Left cardiac atrium (tissue), 4 donors: ENCODE measurements around the gene RIPOR3. TPM values are rescaled to one million over a fixed set of nuclear protein-coding genes. Genes with fewer than 3 reads are reported as not detected.
"Not testable (repeated sequence)": the region's sequence is repeated elsewhere in the genome, so short reads cannot be mapped to it uniquely, and the experiment has no call there.

ENCODE experiments used
- ATAC-seq, 2 donors: fragments of 200-7000 bp; cut with Tn5 transposase; one replicate each; pipeline ENCODE4 v1.9.1; 2020; ENCODE audit warnings: mild to moderate bottlenecking in 2 of 2, moderate library complexity in 2 of 2
- DNase-seq: peaks from one replicate; pipeline ENCODE4 v3.0.0-alpha.2; 2020
- intact Hi-C, 2 donors: fragments of 100-400 bp; cut with DNase I; formaldehyde crosslinking; loops; one replicate each; pipeline versions ENCODE4 v1.14.1 to v1.15.1; 2022 to 2023
- total RNA-seq, 2 donors: library from RNA; stranded (reverse); fragmentation: NEBNext Ultra II Directional; extraction: Animal tissue kit (Norgen Biotek cat#: 25700); gene quantifications; one replicate each; pipeline ENCODE4 v1.2.1, GENCODE V29; 2021
- donor health status: DM: no; HTN: yes; CAD: no.
- donor health status: DM: no; HTN: yes; CAD: no; lungs with severe emphysema.
- donor health status: DM: yes; HTN: yes; CAD: no.
- donor health status: Dilated cardiomyopathy.

RIPOR3 gene
- total RNA-seq, 2 donors from 2014 or later = 3.3 to 6.7 TPM

DNA sequence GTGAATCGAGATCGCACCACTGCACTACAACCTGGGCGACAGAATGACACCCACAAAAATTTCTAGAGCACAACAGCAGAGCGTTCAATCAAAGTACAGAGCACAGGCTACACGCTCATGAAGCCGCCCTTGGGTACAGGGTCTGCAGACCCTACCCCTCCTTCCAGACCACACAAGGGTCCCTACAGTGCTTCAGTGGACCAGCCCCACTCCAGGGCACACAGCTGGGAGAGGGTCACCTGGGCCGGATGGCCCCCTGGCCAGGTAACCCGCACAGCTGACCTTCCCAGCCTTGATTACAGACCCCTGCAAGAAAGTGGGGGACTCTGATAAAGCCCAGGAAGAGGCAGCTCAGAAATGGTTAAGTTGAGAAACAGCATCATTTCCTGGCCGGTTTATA is 63.6 kb downstream of the RIPOR3 start:
- DNase-seq (no peak), ATAC-seq (no peak)
- intact Hi-C loops = loop anchor here in 1 of 2 donors (5.0 kb wide), 1 partner anchor 120 kb away; no protein-coding TSS in a partner anchor

GRCh38 chr20:50625986-50626677 is 65.2 kb downstream of the RIPOR3 start:
- ATAC-seq = peak; percentile 57 to 77
- intact Hi-C loops = loop anchor here in 1 of 2 donors (5.0 kb wide), 1 partner anchor 121 kb away; no protein-coding TSS in a partner anchor
- no peak for DNase-seq

DNA sequence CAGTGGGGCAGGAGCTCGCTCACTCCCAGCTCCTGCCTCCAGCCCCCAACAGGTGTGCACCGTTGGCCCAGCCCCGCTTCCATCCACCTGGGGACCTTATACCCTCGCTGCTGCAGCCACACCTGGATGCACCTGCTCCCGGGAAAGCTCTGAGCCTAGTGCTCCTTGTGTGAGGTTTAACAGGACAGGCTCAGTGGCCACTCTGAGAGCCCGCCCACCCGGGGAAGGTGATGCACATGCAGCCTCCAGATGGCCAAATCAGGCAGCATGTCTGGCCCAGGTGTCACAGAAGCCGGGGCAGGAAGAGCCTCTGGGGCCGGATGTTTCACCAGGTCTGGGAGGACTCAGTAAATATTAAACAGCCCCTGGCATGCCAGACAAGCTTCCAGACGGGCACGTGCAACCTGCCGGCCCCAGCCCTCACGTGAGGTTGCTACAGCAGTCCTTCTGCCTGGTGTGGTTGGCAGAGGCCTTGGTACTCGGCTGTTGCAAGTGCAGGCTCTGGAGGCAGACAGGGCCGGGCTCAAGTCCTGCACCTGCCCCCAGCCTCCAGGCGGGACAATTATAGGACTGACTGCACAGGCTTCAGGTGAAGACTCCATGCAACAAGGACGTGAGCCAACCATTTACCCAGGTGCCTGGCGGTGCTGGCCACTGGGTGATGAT is 66.9 kb downstream of the RIPOR3 start:
- intact Hi-C loops = loop anchor here in 1 of 2 donors (5.0 kb wide), 1 partner anchor 123 kb away; no protein-coding TSS in a partner anchor
- ATAC-seq (no peak), DNase-seq (no peak)

DNA sequence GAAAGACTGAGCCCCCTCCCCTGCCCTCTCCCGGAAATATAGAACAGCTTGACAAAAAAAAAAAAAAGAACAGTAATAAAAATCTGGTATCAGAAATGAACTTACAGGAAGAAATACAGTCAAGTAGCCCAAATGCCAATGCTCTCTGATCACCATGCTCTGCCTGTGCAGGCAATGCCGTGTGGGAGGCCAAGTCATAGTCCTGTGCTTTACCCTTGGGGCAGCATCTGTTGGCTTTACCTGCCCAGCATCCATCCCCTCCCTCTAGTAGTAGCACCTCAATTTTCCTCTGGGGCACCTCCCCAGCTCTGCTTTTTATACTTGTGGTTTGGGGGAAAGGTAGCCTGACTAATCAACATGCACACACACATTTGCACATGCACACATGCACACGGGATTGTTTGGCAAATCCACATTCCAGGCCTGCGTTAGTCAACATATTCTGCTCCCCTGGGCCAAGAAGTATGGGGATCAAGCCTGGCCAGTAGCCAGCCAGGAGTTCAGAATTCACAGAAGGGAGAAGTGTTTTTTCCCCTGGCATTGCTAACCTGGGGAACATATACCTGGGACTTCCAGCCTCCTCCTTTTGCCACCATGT is 70.2 kb downstream of the RIPOR3 start:
- ATAC-seq = no peak
- no peak for DNase-seq
- intact Hi-C loops = no loop called here

GRCh38 chr20:50620459-50620858 is 70.9 kb downstream of the RIPOR3 start:
- DNase-seq, ATAC-seq, intact Hi-C loops: not testable (repeated sequence)

GRCh38 chr20:50618537-50618936 is 72.8 kb downstream of the RIPOR3 start:
- ATAC-seq (no peak), DNase-seq (no peak)
- intact Hi-C loops = no loop called here

DNA sequence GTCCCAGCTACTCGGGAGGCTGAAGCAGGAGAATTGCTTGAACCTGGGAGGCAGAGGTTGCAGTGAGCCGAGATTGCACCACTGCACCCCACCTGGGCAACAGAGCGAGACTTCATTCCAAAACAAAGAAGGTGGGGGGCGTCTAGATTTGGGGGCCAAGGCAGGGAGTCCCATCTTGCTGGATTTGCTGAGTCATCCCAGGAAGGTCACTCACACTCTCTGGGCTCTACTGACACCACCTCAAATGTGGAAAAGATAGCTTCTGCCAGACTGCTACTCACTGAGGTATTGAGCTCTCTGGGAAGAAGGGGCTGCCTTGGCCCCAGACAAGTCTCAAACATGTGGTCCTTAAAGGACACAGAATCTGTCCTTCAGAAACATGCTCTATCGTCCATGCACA is 74.3 kb downstream of the RIPOR3 start:
- ATAC-seq (no peak), DNase-seq (no peak)
- intact Hi-C loops = no loop called here

DNA sequence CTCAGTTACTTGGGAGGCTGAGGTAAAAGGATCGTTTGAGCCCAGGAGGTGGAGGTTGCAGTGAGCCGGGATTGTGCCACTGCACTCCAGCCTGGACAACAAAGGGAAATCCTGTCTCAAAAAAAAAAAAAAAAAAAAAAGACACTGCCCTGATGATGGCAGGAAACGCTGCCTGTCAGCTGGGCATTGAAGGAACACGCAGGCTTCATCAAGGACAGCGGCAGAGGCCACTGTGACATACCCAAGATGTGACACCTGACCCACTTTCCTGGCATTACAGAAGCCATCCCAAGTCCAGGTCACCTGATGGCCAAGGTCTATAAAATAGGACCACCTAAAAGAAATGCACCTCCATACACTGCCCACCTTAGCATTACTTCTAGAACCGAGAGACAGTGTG is 75.9 kb downstream of the RIPOR3 start:
- ATAC-seq = no peak
- no peak for DNase-seq
- intact Hi-C loops = no loop called here

GRCh38 chr20:50613438-50614169 is 77.7 kb downstream of the RIPOR3 start:
- no peak for ATAC-seq
- intact Hi-C loops = no loop called here
- no peak for DNase-seq

DNA sequence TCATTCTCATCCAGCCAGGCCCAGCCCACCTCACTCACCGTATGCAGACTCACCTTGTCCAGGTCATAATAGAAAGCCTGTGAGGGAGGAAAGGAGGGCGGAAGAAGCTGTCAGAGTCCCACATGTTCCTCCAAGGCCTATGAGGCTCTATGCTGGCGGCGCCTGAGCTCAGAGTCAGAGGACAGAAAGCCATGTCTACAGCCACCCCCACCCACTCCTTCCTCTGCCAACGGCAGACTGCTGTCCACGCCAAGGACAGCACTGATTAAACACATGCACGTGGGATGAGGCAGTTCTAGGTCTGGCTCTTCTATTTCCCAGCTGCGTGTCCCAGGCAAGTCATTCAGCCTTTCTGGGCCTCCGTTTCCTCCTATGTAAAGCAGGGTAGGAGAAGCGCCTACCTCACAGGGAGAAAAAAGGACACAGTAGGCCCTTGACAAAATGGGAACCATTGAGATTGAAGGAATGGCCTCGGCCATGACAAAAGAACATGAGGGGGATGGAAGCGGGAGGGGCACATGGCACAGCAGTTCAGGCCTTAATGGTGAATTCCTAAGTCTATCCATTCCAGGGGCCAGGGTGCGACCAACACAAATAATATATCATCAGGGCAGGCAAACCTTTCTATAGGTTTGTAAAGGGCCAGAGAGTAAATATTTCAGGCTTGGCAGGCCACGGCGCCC is 80.1 kb downstream of the RIPOR3 start:
- no peak for DNase-seq
- intact Hi-C loops = no loop called here
- ATAC-seq = peak; percentile 28 to 44

DNA sequence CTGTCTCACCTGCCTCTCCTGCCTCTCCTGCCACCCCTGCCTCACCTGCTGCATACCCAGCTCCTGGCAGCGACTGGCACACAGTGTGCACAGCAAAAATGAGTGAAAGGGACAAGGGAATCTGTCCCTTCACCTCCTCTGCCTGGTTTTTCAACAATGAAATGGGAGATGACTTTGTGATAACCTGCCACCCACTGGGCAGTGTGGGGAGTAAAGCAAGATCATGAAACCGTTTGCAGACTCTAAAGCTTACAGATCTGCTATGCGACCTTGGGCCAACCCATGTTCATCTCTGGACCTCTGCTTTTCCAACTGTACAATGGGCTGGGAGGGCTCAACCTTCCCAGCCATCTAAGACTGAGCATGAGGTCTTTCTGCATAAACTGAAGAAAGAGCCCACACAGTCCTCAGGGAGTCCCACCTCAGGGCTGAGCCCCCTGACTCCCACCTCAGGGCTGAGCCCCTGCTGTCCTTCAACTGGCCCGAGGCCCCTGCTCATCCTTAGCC is 81.1 kb downstream of the RIPOR3 start:
- DNase-seq = no peak
- intact Hi-C loops = no loop called here

GRCh38 chr20:50609438-50609989 is 81.8 kb downstream of the RIPOR3 start:
- intact Hi-C loops = no loop called here
- ATAC-seq (no peak), DNase-seq (no peak)

More for the DNA sequence above, 81.1 kb downstream of the RIPOR3 start:
- ATAC-seq = no peak

GRCh38 chr20:50608750-50609104 is 82.6 kb downstream of the RIPOR3 start:
- intact Hi-C loops = no loop called here
- DNase-seq (no peak), ATAC-seq (no peak)

DNA sequence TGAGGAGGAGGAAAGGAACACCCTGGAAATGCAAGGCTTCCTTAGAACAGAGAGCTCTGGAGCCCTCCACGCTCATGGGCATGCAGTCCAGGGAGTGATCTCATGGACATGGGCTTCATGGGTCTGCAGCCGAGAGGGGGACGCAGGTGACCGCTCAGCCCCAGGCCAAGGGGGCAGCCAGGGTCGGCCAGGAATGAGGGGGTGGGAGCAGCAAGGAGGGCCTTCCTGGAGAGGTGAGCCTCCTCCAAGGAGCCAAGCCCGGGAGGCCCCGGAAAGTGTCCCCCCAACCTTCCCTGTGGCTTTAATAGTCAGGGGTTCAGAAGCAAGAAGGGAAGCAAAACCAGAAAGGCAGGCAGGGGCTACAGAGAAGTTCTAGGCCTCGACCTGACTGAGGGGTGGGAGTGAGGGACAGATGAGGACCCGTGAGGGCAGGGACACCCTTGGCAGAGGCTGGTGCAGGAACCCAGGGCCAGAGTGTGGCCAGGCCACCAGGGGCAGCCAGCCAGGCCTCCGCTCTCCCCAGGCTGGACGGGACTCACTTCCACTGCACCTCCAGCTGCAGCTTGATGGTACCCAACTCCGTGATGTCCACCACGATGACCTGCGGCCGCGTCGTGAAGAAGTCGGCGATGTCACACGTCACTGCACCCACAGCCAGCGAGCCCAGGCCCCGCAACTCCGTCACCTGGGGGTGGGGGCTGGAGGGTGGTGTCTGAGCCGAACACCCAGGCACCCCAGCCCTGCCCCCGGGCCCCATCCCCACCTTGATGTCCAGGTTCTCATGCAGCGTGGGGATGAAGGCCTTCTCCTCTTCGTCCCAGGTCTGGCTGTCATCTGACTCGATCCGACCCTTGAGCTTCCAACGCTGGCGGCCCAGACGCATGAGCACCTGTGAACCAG is 83.2 kb downstream of the RIPOR3 start:
- ATAC-seq (no peak), DNase-seq (no peak)
- intact Hi-C loops = no loop called here

GRCh38 chr20:50607436-50607835 is 83.9 kb downstream of the RIPOR3 start:
- DNase-seq (no peak), ATAC-seq (no peak)

GRCh38 chr20:50605136-50605535 is 86.2 kb downstream of the RIPOR3 start:
- intact Hi-C loops = no loop called here
- DNase-seq (no peak), ATAC-seq (no peak)

More at GRCh38 chr20:50607436-50607835, 83.9 kb downstream of the RIPOR3 start:
- intact Hi-C loops = no loop called here

- no peak for DNase-seq
- intact Hi-C loops = no loop called here
- ATAC-seq = no peak
Observed at GRCh38 chr20:50604451-50604850, 86.9 kb downstream of the RIPOR3 start.
